Osteoblast (primary cell): ENCODE data around the gene COMMD1. TPM values are rescaled to one million over a fixed set of nuclear protein-coding genes. Genes with fewer than 3 reads are reported as not detected.

Source experiments
- DNase-seq: peaks from one replicate; pipeline ENCODE4 v3.0.0; 2011; ENCODE audit warnings: low spot score, mixed read lengths; ENCODE audit not compliant: insufficient read length; ENCODE audit errors: missing footprints
- H2AFZ ChIP-seq: 2 replicates; pipeline ENCODE4 v1.6.0; 2011; ENCODE audit warnings: mild to moderate bottlenecking, low read length
- H3K27ac ChIP-seq: 2 replicates; pipeline ENCODE4 v1.5.1; 2011; ENCODE audit warnings: mild to moderate bottlenecking, low read depth, low read length, moderate library complexity
- H3K27me3 ChIP-seq: 2 replicates; pipeline ENCODE4 v1.6.0; 2012; ENCODE audit warnings: mild to moderate bottlenecking, control low read depth, inconsistent platforms, low read length, moderate library complexity; ENCODE audit not compliant: insufficient read depth
- H3K36me3 ChIP-seq: 2 replicates; pipeline ENCODE4 v1.5.1; 2011; ENCODE audit warnings: mild to moderate bottlenecking, low read length, control low read depth, moderate library complexity; ENCODE audit not compliant: insufficient read depth
- H3K4me1 ChIP-seq: 2 replicates; pipeline ENCODE4 v1.5.1; 2011; ENCODE audit warnings: mild to moderate bottlenecking, low read length, control low read depth, moderate library complexity; ENCODE audit not compliant: insufficient read depth
- H3K4me2 ChIP-seq: 2 replicates; pipeline ENCODE4 v1.6.0; 2011; ENCODE audit warnings: mild to moderate bottlenecking, low read length; ENCODE audit not compliant: insufficient read depth
- H3K4me3 ChIP-seq: fragments of 200-600 bp; sonication (generic); 3 replicates; pipeline ENCODE4 v1.5.1; 2012; ENCODE audit warnings: mild to moderate bottlenecking, low read length, inconsistent platforms; ENCODE audit not compliant: insufficient read depth
- H3K79me2 ChIP-seq: 2 replicates; pipeline ENCODE4 v1.6.0; 2012; ENCODE audit warnings: mild to moderate bottlenecking, low read length, control low read depth, inconsistent platforms; ENCODE audit not compliant: insufficient read depth
- H3K9me3 ChIP-seq: 2 replicates; pipeline ENCODE4 v1.5.1; 2011; ENCODE audit warnings: low read depth, low read length, control low read depth
- H4K20me1 ChIP-seq: 2 replicates; pipeline ENCODE4 v1.6.0; 2012; ENCODE audit warnings: mild to moderate bottlenecking, low read length, control low read depth; ENCODE audit not compliant: insufficient read depth
- total RNA-seq: library from RNA; depleted of rRNA; stranded (reverse); fragments of >200 nt; gene quantifications from 2 replicates; pipeline ENCODE4 v1.2.3, GENCODE V29; 2012
- TF ChIP-seq, protein P1 (sequence below): IDR thresholded peaks from 2 replicates; pipeline ENCODE4 v1.5.1; 2011; ENCODE audit warnings: mild to moderate bottlenecking, low read depth, low read length, moderate library complexity; ENCODE audit errors: extremely low read depth

The COMMD1 gene
- total RNA-seq, 1 donor, result 51.8 TPM

DNA sequence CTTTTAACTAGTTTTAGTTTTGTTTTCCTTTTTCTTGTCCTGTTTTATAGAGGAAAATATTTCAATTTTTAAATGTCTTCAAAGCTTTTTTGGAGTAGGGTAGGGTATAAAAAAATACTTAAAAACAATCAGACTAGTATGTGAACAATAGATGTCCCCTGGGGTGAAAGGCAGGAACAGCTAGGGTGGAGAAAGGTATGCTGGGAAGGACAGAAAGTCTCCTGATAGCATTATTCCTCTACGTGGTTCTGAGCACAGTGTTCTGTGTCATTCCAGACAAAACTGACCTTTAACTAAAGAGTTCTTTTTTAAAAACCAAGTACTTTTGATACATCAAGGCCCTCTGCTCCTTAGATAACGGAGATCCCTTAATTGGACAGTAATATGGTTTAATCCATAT, 258.4 kb downstream of the COMMD1 start:
- H3K79me2 ChIP-seq, result no peaks in the 10 kb centered on the region
- no peaks in the 10 kb centered on the region for H3K9me3 ChIP-seq
- H3K4me3 ChIP-seq, result no peak overlapping the region
- H2AFZ ChIP-seq, result no peak overlapping the region
- no peaks in the 10 kb centered on the region for H3K4me1 ChIP-seq
- DNase-seq, result no peak
- TF ChIP-seq, protein P1, sequence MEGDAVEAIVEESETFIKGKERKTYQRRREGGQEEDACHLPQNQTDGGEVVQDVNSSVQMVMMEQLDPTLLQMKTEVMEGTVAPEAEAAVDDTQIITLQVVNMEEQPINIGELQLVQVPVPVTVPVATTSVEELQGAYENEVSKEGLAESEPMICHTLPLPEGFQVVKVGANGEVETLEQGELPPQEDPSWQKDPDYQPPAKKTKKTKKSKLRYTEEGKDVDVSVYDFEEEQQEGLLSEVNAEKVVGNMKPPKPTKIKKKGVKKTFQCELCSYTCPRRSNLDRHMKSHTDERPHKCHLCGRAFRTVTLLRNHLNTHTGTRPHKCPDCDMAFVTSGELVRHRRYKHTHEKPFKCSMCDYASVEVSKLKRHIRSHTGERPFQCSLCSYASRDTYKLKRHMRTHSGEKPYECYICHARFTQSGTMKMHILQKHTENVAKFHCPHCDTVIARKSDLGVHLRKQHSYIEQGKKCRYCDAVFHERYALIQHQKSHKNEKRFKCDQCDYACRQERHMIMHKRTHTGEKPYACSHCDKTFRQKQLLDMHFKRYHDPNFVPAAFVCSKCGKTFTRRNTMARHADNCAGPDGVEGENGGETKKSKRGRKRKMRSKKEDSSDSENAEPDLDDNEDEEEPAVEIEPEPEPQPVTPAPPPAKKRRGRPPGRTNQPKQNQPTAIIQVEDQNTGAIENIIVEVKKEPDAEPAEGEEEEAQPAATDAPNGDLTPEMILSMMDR, result no peak
- no peak overlapping the region for H3K27ac ChIP-seq
- no peak overlapping the region for H3K4me2 ChIP-seq
- no peaks in the 10 kb centered on the region for H4K20me1 ChIP-seq
- no peaks in the 10 kb centered on the region for H3K36me3 ChIP-seq
- no peaks in the 10 kb centered on the region for H3K27me3 ChIP-seq

DNA sequence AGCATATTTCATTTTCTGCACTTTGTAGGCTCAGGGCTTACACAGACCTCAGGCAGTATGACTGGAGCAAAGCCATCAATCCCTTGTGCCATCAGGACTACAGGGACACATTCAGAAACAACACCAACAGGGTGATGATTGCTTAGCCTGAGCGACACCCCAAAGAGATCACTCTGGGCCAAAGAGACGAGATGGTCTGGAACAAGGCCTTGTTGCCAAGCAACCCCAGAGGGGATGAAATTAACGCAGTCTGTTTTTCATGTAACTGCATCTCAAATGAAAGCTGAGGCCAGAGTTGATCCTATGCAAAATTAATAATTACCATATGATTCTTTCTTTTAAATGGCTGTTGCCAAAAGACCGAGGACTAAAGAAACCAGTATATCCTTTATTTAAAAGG, 270.3 kb downstream of the COMMD1 start:
- TF ChIP-seq, protein P1, result no peak
- Histone ChIP-seq H2AFZ (no peak overlapping the region), H3K27ac (no peak overlapping the region), H3K79me2 (no peaks in the 10 kb centered on the region), H4K20me1 (no peaks in the 10 kb centered on the region), H3K4me1 (no peaks in the 10 kb centered on the region), H3K36me3 (no peaks in the 10 kb centered on the region), H3K4me2 (no peak overlapping the region), H3K4me3 (no peak overlapping the region), H3K27me3 (no peaks in the 10 kb centered on the region), H3K9me3 (no peaks in the 10 kb centered on the region)
- no peak for DNase-seq

- no peaks in the 10 kb centered on the region for H4K20me1 ChIP-seq
- H2AFZ ChIP-seq, result no peak overlapping the region
- no peak overlapping the region for H3K27ac ChIP-seq
- TF ChIP-seq, protein P1, result no peak
- no peaks in the 10 kb centered on the region for H3K27me3 ChIP-seq
- no peak overlapping the region for H3K4me3 ChIP-seq
- no peak for DNase-seq
- H3K4me1 ChIP-seq, result no peaks in the 10 kb centered on the region
- no peaks in the 10 kb centered on the region for H3K36me3 ChIP-seq
- no peak overlapping the region for H3K4me2 ChIP-seq
- H3K9me3 ChIP-seq, result no peaks in the 10 kb centered on the region
- H3K79me2 ChIP-seq, result no peaks in the 10 kb centered on the region
Measured at GRCh38 chr2:62176801-62177200, 271.3 kb downstream of the COMMD1 start.

GRCh38 chr2:62177392-62178049, 272.0 kb downstream of the COMMD1 start:
- DNase-seq, result no peak

More at GRCh38 chr2:62177392-62178049, 272.0 kb downstream of the COMMD1 start:
- Histone ChIP-seq H3K27me3 (no peaks in the 10 kb centered on the region), H3K36me3 (no peaks in the 10 kb centered on the region), H3K79me2 (no peaks in the 10 kb centered on the region), H3K4me2 (no peak overlapping the region), H2AFZ (no peak overlapping the region), H4K20me1 (no peaks in the 10 kb centered on the region), H3K4me3 (no peak overlapping the region), H3K27ac (no peak overlapping the region), H3K9me3 (no peaks in the 10 kb centered on the region), H3K4me1 (no peaks in the 10 kb centered on the region)
- TF ChIP-seq, protein P1, result no peak
